Hypothalamus (tissue), 51 donors: Measurements from ENCODE around the gene SAT1.

ENCODE experiments used
- DNase-seq, 51 donors: peaks; one replicate each; lab custom pipeline; 2025; lab: John Stamatoyannopoulos, UW

The SAT1 gene

DNA sequence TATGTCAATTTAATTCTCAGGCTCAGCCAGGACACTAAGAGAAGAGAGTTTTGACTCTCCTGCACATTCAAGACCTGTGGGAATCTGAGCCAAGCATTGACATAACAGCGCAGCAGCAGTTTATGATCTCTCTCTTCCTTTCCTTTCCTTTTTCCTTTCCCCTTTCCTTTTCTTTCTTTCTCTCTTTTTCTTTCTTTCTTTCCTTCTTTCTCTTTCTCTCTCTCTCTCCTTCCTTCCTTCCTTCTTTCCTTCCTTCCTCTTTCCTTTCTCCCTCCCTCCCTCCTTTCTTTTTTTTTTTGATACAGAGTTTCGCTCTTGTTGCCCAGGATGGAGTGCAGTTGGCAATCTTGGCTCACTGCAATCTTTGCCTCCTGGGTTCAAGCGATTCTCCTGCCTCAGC lies 21.6 kb downstream of the SAT1 start:
- no peak for DNase-seq

DNA sequence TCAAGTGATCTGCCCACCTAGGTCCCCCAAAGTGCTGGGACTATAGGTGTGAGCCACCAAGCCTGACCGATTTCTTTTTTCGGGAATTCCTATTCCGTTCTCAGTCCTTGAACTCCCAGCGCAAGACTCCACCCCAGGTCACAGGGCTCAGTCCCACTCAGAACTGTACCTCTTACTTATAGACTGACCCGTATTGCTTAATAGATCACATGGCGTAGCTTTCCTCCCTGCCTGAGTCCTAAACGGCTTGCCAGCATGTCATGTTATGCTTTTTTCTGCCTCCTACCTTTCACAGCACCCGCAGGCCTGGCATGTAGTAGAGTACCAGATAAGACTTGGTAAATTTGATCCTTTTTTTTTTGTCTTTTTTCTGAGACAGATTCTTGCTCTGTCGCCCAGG lies 22.4 kb downstream of the SAT1 start:
- no peak for DNase-seq

DNA sequence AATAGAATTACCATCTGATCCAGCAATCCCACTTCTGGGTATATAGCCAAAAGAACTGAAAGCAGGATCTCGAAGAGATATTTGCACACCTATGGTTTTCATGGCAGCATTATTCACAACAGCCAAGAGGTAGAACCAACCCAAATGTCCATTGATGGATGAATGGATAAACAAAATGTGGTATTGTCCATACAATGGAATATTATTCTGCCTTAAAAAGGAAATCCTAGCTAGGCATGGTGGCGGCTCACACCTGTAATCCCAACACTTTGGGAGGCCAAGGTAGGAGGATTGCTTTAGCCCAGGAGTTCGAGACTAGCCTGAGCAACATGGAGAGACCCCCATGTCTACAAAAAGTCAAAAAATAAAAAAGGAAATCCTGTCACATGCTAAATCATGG lies 27.3 kb downstream of the SAT1 start:
- DNase-seq, result no peak

DNA sequence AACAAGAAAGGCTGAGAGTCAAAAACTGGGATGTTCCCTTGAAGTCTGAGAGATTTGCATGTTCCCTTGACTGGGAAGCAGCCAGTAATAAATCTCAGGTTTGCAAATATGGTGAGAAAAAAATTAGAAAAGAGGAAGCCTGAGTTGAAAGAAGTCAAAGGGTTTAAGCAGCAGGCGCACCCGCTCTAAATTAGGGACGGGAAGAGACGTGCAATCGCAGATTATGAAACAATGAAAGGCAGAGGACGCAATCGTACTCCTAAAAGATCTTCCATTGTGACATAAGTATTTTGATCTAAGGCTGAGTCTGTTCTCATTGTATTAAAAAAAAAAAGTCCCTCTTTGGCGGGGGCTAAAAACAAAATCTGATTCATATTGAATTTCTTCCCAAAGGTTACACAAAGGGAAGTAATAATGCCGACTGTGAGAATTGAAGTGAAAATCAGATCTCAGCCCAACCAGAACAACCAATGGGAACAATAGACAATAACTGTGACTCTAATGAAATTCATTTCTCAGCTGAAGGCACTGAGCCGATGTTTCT lies 28.2 kb downstream of the SAT1 start:
- peak in 3 of 51 donors; percentile 0 to 32 (median 2) for DNase-seq

DNA sequence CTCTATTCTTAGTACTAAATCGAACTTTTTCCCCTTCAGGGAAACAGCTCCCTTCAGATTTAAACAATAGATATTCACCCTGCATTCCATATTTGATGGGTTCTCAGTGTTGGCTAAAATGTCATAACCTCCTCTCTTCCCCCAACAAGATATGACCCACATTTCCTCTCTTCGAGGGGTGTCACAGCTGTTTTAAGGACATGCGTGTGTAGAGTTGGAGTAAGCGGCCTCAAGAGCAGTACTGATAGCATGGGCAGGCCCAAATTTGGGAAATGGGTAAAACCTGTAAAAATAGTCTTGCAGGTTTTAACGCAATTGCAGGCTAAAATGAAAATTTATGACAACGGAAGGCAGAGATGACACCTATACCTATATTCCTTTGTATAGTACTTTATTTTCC lies 28.7 kb downstream of the SAT1 start:
- DNase-seq, result no peak

DNA sequence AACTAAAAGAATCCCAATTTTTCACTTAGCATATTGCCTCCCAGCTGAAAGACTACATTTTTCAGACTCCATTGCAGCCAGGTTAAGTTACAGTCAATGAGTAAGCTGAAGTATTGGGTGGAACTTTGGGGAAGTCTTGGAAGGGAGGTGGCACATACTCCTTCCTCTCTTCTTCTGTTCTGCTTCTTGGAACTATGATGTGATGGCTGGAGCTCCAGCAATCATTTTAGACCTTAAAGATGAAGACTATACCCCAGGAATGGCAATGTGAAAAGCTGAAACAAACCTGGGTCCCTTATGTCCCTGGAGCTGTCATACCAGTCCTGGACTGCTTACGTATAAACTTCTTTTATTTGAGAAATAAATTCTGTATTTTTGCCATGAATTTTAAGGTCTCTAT lies 30.8 kb downstream of the SAT1 start:
- no peak for DNase-seq

DNA sequence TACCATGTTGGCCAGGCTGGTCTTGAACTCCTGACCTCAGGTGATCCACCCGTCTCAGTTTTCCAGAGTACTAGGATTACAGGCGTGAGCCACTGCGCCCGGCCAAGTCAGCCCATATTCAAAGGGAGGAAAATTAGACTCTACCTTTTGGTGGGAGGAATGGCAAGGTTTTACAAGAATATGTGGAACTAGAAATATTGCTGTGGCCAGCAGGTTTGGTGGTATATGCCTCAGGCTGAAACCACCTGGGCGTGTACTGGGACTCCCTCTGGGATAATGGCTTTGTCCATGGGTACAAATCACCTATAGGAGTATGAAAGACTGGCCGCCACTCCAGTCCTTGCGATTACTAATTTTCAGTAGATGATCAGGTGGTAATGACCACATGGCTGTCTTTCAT lies 32.4 kb downstream of the SAT1 start:
- no peak for DNase-seq

DNA sequence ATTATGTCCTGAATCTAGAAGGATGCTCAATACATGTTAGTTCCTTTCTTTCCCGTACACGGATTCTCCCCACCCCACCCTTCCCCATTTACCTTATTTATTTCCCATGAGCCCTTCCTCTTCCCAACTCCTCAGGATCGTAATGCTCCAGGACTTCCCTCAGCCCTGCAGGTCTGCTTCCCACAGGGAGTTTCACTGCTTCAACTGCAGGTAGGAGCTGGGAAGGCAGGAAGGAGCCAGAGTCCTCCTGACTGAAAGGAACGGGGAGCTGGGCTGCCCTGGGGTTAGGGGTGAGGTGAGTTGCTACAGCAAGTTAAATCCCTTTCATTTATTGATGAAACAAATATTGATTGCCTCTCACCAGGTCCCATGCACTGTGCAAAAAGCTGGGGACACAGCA lies 33.2 kb downstream of the SAT1 start:
- DNase-seq, result no peak

DNA sequence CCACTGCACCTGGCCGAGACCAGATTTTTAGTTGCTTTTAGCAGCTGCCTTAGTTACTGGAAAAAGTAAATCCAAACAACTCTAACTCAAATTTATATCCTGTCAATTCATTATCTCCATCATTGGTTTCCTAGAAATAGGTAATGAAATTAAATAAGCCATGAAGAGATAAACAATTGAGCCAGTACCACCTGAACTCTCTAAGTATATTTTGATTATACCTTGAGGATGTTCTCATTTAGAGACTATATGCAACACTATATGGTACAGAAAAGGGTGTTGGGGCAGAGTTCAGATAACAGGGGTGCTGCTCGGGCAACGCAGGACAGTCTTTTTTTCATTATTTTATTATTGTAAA lies 35.0 kb downstream of the SAT1 start:
- no peak for DNase-seq

DNA sequence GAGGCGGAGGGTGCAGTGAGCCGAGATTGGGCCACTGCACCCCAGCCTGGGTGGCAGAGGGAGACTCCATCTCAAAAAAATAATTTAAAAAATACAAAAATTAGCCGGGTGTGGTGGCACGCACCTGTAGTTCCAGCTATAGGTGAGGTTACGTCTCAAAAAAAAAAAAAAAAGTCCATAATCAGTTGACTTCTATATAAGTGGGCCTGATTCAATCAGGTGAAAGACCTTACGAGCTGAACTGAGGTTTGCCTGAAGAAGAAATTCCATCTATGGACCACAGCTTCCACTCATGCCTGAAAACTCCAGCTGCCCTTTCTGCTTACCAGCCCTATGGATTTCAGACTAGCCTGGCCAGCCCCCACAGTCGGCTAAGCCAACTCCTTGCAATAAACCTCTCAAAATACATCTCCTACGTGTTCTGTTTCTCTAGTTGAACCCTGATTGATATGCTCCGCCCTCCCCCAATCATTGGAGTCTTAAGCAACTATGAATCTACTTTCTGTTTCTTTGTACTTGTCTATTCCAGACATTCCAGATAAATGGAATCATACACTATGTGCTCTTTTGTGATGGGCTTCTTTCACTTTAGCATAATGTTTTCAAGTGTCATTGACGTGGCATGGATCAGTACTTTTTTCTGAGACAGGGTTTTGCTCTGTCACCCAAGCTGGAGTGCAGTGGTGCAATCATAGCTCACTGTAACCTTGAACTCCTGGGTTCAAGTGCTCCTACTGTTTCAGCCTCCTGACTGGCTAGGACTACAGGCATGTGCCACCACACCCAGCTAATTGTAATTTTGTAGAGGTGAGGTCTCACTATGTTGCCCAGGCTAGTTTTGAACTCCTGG lies 36.6 kb downstream of the SAT1 start:
- DNase-seq, result no peak

DNA sequence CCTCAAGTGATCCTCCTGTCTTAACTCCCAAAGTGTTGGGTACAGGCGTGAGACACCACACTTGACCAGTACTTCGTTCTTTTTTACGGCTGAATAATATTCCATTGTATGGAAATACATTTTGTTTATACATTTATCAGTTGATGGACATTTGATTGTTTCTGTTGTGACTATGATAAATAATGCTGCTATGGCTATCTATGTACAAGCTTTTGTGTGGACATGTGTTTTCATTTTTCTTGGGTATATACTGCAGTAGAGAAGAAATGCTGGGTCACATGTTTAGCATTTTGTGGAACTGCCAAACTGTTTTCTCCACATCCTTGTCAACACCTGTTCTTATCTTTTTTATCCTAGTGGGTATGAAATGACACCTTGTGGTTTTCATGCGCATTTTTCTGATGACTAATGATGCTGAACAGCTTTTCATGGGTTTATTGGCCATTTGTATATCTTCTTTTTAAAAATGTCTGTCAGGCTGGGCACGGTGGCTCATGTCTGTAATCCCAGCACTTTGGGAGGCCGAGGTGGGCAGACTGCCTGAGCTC lies 37.3 kb downstream of the SAT1 start:
- no peak for DNase-seq

DNA sequence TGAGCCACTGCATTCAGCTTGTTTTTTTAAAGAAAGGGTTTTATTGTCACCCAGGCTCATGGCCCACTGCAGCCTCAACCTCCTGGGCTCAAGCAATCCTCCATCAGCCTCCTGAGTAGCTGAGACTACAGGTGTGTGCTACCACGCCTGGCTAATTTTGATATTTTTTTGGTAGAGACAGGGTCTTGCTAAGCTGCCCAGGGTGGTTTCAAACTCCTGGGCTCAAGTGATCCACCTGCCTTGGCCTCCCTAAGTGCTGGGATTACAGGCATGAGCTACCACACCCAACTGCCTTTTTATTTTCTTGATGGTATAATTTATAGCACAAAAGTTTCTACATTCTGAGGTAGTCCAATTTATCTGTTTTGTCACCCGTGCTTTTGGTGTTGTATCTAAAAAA lies 38.9 kb downstream of the SAT1 start:
- DNase-seq, result no peak

DNA sequence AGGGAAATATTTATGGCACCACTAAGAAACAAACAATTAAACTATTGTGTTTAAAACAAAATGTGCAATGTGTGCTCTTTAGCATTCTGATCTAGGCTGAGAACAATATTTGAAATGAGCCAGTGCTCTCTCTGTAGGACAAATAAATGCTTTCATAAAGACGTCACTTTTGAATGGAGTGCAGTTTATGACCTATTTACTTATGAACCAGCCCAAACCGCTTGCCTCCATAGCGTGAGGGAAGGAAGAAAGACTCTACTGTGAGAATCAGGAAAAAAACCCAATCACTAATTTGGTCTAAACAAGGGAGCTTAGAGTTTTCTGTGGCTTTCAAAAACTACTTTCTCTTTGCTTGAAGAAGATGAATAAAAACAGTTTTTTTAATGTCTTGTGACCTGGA lies 39.4 kb downstream of the SAT1 start:
- DNase-seq, result peak in 2 of 51 donors; percentile 2 to 22

DNA sequence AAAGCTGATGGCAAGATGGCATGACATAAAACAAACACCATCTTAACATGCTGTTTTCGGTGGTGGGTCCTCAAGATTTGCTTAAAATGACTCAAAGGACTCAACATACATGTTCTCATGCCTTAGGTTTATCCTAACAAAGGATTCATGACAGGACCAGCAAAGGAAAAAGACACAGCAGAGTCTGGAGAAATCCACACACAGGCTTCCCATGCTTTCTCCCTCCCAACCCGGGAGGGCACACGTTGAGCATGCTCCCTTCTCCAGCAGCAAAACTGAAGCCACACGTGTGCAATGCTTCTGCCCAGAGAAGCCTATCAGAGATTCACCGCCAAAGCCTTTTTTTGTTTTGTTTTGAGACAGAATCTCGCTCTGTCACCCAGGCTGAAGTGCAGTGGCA lies 39.9 kb downstream of the SAT1 start:
- no peak for DNase-seq

DNA sequence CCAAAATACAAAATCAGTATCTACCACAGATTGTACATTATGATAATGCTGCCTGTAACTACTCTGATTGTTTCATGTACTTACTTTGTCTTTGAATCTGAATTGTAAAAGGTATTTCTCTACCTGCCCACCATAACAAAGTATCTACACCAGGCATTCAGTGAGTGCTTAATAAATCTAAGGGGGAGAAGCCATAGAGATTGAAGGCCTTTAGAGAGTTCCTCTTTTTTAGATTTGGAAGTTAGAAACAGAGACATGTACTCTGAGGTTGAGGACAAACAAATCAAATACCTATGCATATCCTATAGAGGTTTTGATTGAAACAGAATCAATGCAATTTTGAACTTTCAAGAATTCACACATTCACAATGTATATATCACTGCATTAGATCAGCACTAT lies 42.7 kb downstream of the SAT1 start:
- DNase-seq, result no peak

DNA sequence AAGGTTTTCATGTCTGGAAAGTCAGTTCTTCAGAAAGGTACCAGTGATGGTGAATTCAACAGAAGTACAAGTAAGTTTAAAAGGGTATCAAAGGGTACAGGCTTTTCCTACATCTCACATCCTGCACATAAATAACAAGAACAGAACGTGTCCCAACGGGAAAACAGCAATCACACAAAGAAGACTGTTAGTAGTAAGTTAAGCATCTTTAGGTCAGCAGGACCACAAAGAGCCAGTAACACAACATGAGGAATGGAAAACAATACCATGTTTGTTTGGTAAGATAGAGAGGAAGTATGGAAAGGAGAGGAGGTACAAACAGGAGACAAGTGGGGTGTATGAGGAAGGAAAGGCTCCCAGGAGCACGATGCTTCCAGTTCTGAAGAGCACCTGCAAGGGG lies 43.2 kb downstream of the SAT1 start:
- no peak for DNase-seq

DNA sequence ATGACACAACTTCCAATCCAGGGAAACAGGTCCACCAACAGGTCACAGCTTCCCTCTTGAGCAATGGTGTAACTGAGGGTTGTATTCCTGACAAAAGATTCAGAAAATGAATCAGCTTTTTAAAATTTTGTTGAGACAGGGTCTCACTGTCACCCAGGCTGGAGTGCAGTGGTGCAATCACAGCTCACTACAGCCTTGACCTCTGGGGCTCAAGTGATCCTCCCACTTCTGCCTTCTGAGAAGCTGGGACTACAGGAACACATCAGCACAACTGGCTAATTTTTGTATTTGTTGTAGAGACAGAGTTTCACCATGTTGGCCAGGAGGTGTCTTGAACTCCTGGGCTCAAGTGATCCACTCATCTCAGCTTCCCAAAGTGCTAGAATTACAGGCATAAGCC lies 43.7 kb downstream of the SAT1 start:
- DNase-seq, result no peak

DNA sequence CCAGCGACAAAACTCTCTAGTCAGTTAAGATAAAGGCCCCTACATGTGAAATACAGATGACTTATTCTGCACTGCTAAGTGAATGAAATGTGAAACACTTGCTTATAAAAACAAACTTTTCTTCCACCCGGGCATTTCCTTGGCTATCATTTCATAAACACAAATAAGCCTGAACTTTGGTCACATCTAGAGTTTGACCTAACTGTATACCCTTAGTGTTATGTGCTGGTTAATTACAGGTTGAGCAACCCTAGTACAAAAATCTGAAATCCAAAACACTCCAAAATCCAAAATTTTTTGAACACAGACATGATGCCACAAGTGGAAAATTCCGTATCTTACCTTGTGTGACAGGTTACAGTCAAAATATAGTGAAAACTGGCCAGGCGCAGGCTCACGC lies 45.9 kb downstream of the SAT1 start:
- no peak for DNase-seq

DNA sequence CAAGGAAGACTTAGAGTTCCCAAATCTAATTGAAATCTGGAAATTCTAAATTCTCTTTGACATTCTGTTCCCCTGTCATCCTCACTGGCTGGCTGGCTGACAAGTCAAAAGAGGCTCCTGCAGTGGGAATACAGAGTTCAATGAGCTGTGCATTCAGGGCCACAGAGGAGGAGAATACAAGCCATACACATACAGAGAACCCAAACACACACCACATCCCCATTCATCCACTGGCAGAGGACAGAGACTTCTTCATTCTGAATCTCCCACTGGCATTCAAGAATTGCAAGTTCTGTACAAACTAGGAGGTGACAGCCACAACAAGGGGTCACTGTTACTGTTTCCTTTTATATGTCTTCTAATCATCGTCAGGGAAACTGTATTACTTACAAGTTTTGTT lies 49.7 kb downstream of the SAT1 start:
- DNase-seq, result peak in 1 of 51 donors; percentile 4
